ENCODE results near the gene DOCK3. TPM values are rescaled to one million over a fixed set of nuclear protein-coding genes. Genes with fewer than 3 reads are reported as not detected.

DOCK3 gene
- total and polyA plus RNA-seq, 2 donors (not counting 3 experiments of a cell fraction or from before 2014, with no cell fraction given): 0.08 to 0.13 TPM

DNA sequence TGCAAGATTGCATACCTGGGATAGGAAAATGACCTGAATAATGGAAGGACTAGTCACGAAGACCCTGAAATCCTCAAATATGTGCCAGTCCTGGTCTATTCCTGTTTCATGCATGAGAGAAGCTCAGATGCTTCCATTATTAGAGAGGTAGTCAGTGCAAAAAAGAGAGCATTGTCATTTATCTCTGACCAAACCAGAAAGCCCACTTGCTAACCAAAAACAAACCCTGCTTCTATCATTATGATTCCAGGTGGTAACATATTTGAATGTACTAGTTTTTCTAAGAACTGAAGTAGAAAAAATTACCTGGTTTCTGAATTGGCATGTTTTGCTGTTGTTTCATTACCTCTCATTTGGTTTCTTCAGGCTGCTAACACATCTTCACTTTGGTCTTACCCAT, 549.6 kb downstream of the DOCK3 start:
- Histone ChIP-seq H3K36me3 (ENCODE audit: control insufficient read depth in 2 of 2, extremely low read depth in 1 of 2, insufficient read depth in 2 of 2, low read length in 2 of 2) (no peaks in the 10 kb centered on the region), H4K20me1 (replicated peaks; ENCODE audit: control insufficient read depth, extremely low read depth, insufficient read depth, low read length) (no peaks in the 10 kb centered on the region), H2AFZ (ENCODE audit: low read depth, low read length) (no peak overlapping the region), H3K79me2 (ENCODE audit: control insufficient read depth, insufficient read depth, low read length) (no peaks in the 10 kb centered on the region), H3K4me1 (ENCODE audit: control insufficient read depth, extremely low read depth, insufficient read depth, low read length) (no peaks in the 10 kb centered on the region), H3K4me2 (ENCODE audit: insufficient read depth, low read length) (no peak overlapping the region), H3K4me3 (replicated peaks in 1 of 3; ENCODE audit: insufficient read depth in 1 of 3, low read depth in 1 of 3, low read length in 3 of 3) (no peak overlapping the region), H3K9me3 (replicated peaks; ENCODE audit: control insufficient read depth, insufficient read depth, low read length) (no peaks in the 10 kb centered on the region), H3K27me3 (ENCODE audit: control insufficient read depth in 2 of 2, insufficient read depth in 2 of 2, low read length in 2 of 2) (no peaks in the 10 kb centered on the region), H3K9me1 (replicated peaks; ENCODE audit: control insufficient read depth, extremely low read depth, insufficient read depth, low read length) (no peaks in the 10 kb centered on the region), H3K9ac (replicated peaks; ENCODE audit: extremely low read depth, insufficient read depth, low read length) (no peak overlapping the region), H3K27ac (ENCODE audit: insufficient read depth, low read depth, low read length) (no peak overlapping the region)
- BruUV-seq (replicated peaks): no TSS peak
- ChIA-PET CTCF (no interaction called here), POLR2A (no interaction called here)
- intact Hi-C loops (cut with micrococcal nuclease): no loop called here
- FAIRE-seq (no peak), DNase-seq (ENCODE audit: low read depth, low spot score) (no peak)
- dilution Hi-C loops (cut with MboI; ENCODE audit: extremely low pct_ligation_motif_present, low sequenced_read_pairs): no loop called here
- TF ChIP-seq POLR2AphosphoS5 (IDR thresholded peaks at IDR 0.05; ENCODE audit: insufficient read depth, low read depth, low read length) (no peak), POLR2A (IDR thresholded peaks at IDR 0.05; ENCODE audit: low read depth, low read length) (no peak), MYC (IDR thresholded peaks at IDR 0.05; ENCODE audit: low read depth, low read length) (no peak), JUN (IDR thresholded peaks at IDR 0.05; ENCODE audit: borderline replicate concordance, insufficient read depth, insufficient read length, low read depth) (no peak), GATA2 (IDR thresholded peaks at IDR 0.05; ENCODE audit: insufficient read depth, insufficient read length, low read depth, low read length) (no peak), FOS (IDR thresholded peaks at IDR 0.05; ENCODE audit: borderline replicate concordance, insufficient read depth, low read length) (no peak), EZH2 (IDR thresholded peaks at IDR 0.05; ENCODE audit: borderline replicate concordance, low read depth, low read length, severe bottlenecking) (no peak)
- TF ChIP-seq, protein P1, sequence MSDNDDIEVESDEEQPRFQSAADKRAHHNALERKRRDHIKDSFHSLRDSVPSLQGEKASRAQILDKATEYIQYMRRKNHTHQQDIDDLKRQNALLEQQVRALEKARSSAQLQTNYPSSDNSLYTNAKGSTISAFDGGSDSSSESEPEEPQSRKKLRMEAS (IDR thresholded peaks at IDR 0.05; ENCODE audit: insufficient read depth, insufficient read length): no peak

DNA sequence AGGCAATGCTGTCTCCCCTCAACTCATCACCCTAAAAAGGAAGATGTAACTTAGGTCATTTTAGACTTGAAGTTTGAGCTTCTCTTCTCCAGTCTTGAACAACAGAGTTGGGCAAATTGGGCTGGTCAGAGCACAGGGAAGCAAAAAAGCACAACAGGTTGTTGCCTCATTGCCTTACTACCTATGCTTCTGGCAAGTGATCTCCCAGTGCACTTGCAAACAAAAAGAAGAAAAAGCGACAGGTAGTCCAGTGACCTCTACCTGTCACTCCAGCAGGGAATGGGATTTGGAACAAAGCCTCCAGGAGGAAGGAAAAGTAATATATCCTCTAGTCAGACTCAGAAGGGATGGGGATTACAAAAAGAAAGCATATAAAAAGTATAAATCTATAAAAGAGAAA, 550.1 kb downstream of the DOCK3 start:
- Histone ChIP-seq H3K4me1 (ENCODE audit: control insufficient read depth, extremely low read depth, insufficient read depth, low read length) (no peaks in the 10 kb centered on the region), H3K79me2 (ENCODE audit: control insufficient read depth, insufficient read depth, low read length) (no peaks in the 10 kb centered on the region), H3K9me1 (replicated peaks; ENCODE audit: control insufficient read depth, extremely low read depth, insufficient read depth, low read length) (no peaks in the 10 kb centered on the region), H3K4me3 (replicated peaks in 1 of 3; ENCODE audit: insufficient read depth in 1 of 3, low read depth in 1 of 3, low read length in 3 of 3) (no peak overlapping the region), H3K27ac (ENCODE audit: insufficient read depth, low read depth, low read length) (no peak overlapping the region), H3K4me2 (ENCODE audit: insufficient read depth, low read length) (no peak overlapping the region), H2AFZ (ENCODE audit: low read depth, low read length) (no peak overlapping the region), H3K9me3 (replicated peaks; ENCODE audit: control insufficient read depth, insufficient read depth, low read length) (no peaks in the 10 kb centered on the region), H3K36me3 (ENCODE audit: control insufficient read depth in 2 of 2, extremely low read depth in 1 of 2, insufficient read depth in 2 of 2, low read length in 2 of 2) (no peaks in the 10 kb centered on the region), H4K20me1 (replicated peaks; ENCODE audit: control insufficient read depth, extremely low read depth, insufficient read depth, low read length) (no peaks in the 10 kb centered on the region), H3K27me3 (ENCODE audit: control insufficient read depth in 2 of 2, insufficient read depth in 2 of 2, low read length in 2 of 2) (no peaks in the 10 kb centered on the region), H3K9ac (replicated peaks; ENCODE audit: extremely low read depth, insufficient read depth, low read length) (no peak overlapping the region)
- ChIA-PET CTCF (no interaction called here), POLR2A (no interaction called here)
- FAIRE-seq (no peak), DNase-seq (ENCODE audit: low read depth, low spot score) (no peak)
- BruUV-seq (replicated peaks): no TSS peak
- TF ChIP-seq, protein P1 (IDR thresholded peaks at IDR 0.05; ENCODE audit: insufficient read depth, insufficient read length): no peak
- TF ChIP-seq POLR2A (IDR thresholded peaks at IDR 0.05; ENCODE audit: low read depth, low read length) (no peak), CTCF (IDR thresholded peaks at IDR 0.05; ENCODE audit: extremely low read depth in 1 of 2, insufficient read depth in 1 of 2, low read depth in 1 of 2, low read length in 2 of 2) (no peak), MYC (IDR thresholded peaks at IDR 0.05; ENCODE audit: low read depth, low read length) (no peak), FOS (IDR thresholded peaks at IDR 0.05; ENCODE audit: borderline replicate concordance, insufficient read depth, low read length) (no peak), JUN (IDR thresholded peaks at IDR 0.05; ENCODE audit: borderline replicate concordance, insufficient read depth, insufficient read length, low read depth) (no peak), POLR2AphosphoS5 (IDR thresholded peaks at IDR 0.05; ENCODE audit: insufficient read depth, low read depth, low read length) (no peak), EZH2 (IDR thresholded peaks at IDR 0.05; ENCODE audit: borderline replicate concordance, low read depth, low read length, severe bottlenecking) (no peak), GATA2 (IDR thresholded peaks at IDR 0.05; ENCODE audit: insufficient read depth, insufficient read length, low read depth, low read length) (no peak)
- intact Hi-C loops (cut with micrococcal nuclease): no loop called here
- dilution Hi-C loops (cut with MboI; ENCODE audit: extremely low pct_ligation_motif_present, low sequenced_read_pairs): no loop called here

Data from endothelial cell of umbilical vein (primary cell).